VCaP (cell line): ENCODE results near the gene TBX1.

Experiments
- H3K27ac ChIP-seq: fragments of 450-650 bp; 2 replicates; pipeline ENCODE4 v1.5.1; 2017
- CTCF ChIP-seq: fragments of 450-650 bp; conservative IDR thresholded peaks from 2 replicates; pipeline ENCODE4 v1.5.1; 2017; ENCODE audit warnings: mild to moderate bottlenecking, moderate library complexity

The TBX1 gene

GRCh38 chr22:19741053-19741452 lies 19.5 kb upstream of the TBX1 start:
- no peak for TF ChIP-seq CTCF
- H3K27ac ChIP-seq = no peak overlapping the region

GRCh38 chr22:19742160-19743066 lies 18.2 kb upstream of the TBX1 start:
- TF ChIP-seq CTCF = no peak
- no peak overlapping the region for H3K27ac ChIP-seq

GRCh38 chr22:19743081-19743480 lies 17.5 kb upstream of the TBX1 start:
- TF ChIP-seq CTCF = no peak
- H3K27ac ChIP-seq = no peak overlapping the region

GRCh38 chr22:19743651-19744050 lies 16.9 kb upstream of the TBX1 start:
- TF ChIP-seq CTCF = no peak
- H3K27ac ChIP-seq = no peak overlapping the region; the same call in 1 of the 2 replicates

- no peak overlapping the region; the same call in 1 of the 2 replicates for H3K27ac ChIP-seq
Measured at GRCh38 chr22:19744350-19745006, 16.1 kb upstream of the TBX1 start.

GRCh38 chr22:19745155-19746101 lies 15.2 kb upstream of the TBX1 start:
- no peak for TF ChIP-seq CTCF
- no peak overlapping the region for H3K27ac ChIP-seq

More at GRCh38 chr22:19744350-19745006, 16.1 kb upstream of the TBX1 start:
- no peak for TF ChIP-seq CTCF

- TF ChIP-seq CTCF = no peak
- no peak overlapping the region for H3K27ac ChIP-seq
Measured at GRCh38 chr22:19746726-19747125, 13.9 kb upstream of the TBX1 start.
